ENCODE results near the gene SFT2D1.
"Not testable (repeated sequence)": the region's sequence is repeated elsewhere in the genome, so short reads cannot be mapped to it uniquely, and the experiment has no call there.

SFT2D1 gene
- total RNA-seq = 10.6 to 17.2 reads per million in 2 donors

- DNase-seq = peak; percentile 37
These were observed at the start of gene SFT2D1 for GRCh38 chr6:166342349-166343149. Gene SFT2D1, minus strand, starts transcription at chr6:166342545. Its CDS starts 64 bp downstream, at chr6:166342481.

GRCh38 chr6:166389119-166389518, 46.8 kb upstream of the SFT2D1 start:
- DNase-seq = no peak

- no peak for DNase-seq
These were observed 46.1 kb upstream of the SFT2D1 start for GRCh38 chr6:166388290-166389004.

GRCh38 chr6:166387642-166388289, 45.4 kb upstream of the SFT2D1 start:
- no peak for DNase-seq

- DNase-seq = not testable (repeated sequence)
These were observed 44.8 kb upstream of the SFT2D1 start for GRCh38 chr6:166387098-166387497.

GRCh38 chr6:166386111-166386510, 43.8 kb upstream of the SFT2D1 start:
- DNase-seq = no peak

GRCh38 chr6:166383802-166384363, 41.5 kb upstream of the SFT2D1 start:
- peak; percentile 20 for DNase-seq

- DNase-seq = peak; percentile 88
These were observed 40.8 kb upstream of the SFT2D1 start, which contains the start of gene MPC1 for GRCh38 chr6:166382933-166383801. Gene MPC1, minus strand, starts transcription at chr6:166382940. Its CDS starts 64 bp downstream, at chr6:166382876.

GRCh38 chr6:166382500-166382932, 40.2 kb upstream of the SFT2D1 start:
- DNase-seq = peak; percentile 17

- DNase-seq = peak; percentile 53
These were observed 39.6 kb upstream of the SFT2D1 start for GRCh38 chr6:166381733-166382499.

- DNase-seq = no peak
These were observed 39.0 kb upstream of the SFT2D1 start for GRCh38 chr6:166381381-166381732.

- no peak for DNase-seq
These were observed 37.5 kb upstream of the SFT2D1 start for GRCh38 chr6:166379800-166380199.

- no peak for DNase-seq
These were observed 36.8 kb upstream of the SFT2D1 start for GRCh38 chr6:166379103-166379586.

GRCh38 chr6:166377721-166378120, 35.4 kb upstream of the SFT2D1 start:
- no peak for DNase-seq

GRCh38 chr6:166375013-166375412, 32.7 kb upstream of the SFT2D1 start:
- no peak for DNase-seq

- no peak for DNase-seq
These were observed 28.1 kb upstream of the SFT2D1 start for GRCh38 chr6:166370489-166370888.

- no peak for DNase-seq
These were observed 27.4 kb upstream of the SFT2D1 start for GRCh38 chr6:166369782-166370181.

- DNase-seq = no peak
These were observed 24.6 kb upstream of the SFT2D1 start for GRCh38 chr6:166366921-166367320.

- no peak for DNase-seq
These were observed 23.5 kb upstream of the SFT2D1 start for GRCh38 chr6:166365806-166366205.

GRCh38 chr6:166365221-166365620, 22.9 kb upstream of the SFT2D1 start:
- no peak for DNase-seq

GRCh38 chr6:166364456-166364855, 22.1 kb upstream of the SFT2D1 start:
- no peak for DNase-seq
